SK-N-SH (cell line): Measurements from ENCODE around the gene SNX21. TPM values are rescaled to one million over a fixed set of nuclear protein-coding genes. Genes with fewer than 3 reads are reported as not detected.

Experiments
- CTCF ChIA-PET: fragments of 300-600, 350-600 bp; formaldehyde crosslinking; extraction: SDS; loops from one replicate; lab custom pipeline; 2021; lab: Yijun Ruan, JAX
- POLR2A ChIA-PET: fragments of 350-600 bp; sonication (Branson Sonifier 250); formaldehyde crosslinking; extraction: SDS; loops from one replicate; lab custom pipeline; 2020; ENCODE audit warnings: antibody characterized with exemption, inconsistent platforms; lab: Yijun Ruan, JAX
- DNase-seq: peaks from one replicate; pipeline ENCODE4 v3.0.0; 2012
- H2AFZ ChIP-seq: fragments of 200-600 bp; sonication (generic); 2 replicates; pipeline ENCODE4 v1.8.1; 2016; ENCODE audit warnings: antibody characterized with exemption, mild to moderate bottlenecking, low read depth
- H3F3A ChIP-seq: fragments of 200-600 bp; sonication (generic); replicated peaks from 2 replicates; pipeline ENCODE3; 2016; ENCODE audit warnings: antibody characterized with exemption, mild to moderate bottlenecking; ENCODE audit not compliant: insufficient read depth
- H3K27ac ChIP-seq, 2 experiments: fragments of 200-500 bp in 1 of 2; fragments of 200-600 bp in 1 of 2; sonication (Bioruptor generic) in 1 of 2; sonication (generic), shearing (Covaris generic) in 1 of 2; 2 replicates each; pipeline versions ENCODE4 v1.5.1 to v1.6.1; 2014 to 2016; ENCODE audit warnings: low read depth in 2 of 2, inconsistent platforms in 1 of 2, low read length in 1 of 2, mild to moderate bottlenecking in 1 of 2, mixed read lengths in 1 of 2
- H3K27me3 ChIP-seq: fragments of 200-600 bp; sonication (generic), shearing (Covaris generic); 2 replicates; pipeline ENCODE4 v1.6.1; 2016; ENCODE audit warnings: mixed run types; ENCODE audit not compliant: insufficient read depth
- H3K36me3 ChIP-seq, 2 experiments: fragments of 200-500 bp in 1 of 2; fragments of 200-600 bp in 1 of 2; sonication (Bioruptor generic) in 1 of 2; sonication (generic) in 1 of 2; replicated peaks in 1 of 2; 2 replicates each; pipeline versions ENCODE3 to v1.5.1; 2014 to 2016; ENCODE audit warnings: low read length in 1 of 2, mild to moderate bottlenecking in 1 of 2; ENCODE audit not compliant: insufficient read depth in 2 of 2, control insufficient read depth in 1 of 2
- H3K4me1 ChIP-seq, 2 experiments: fragments of 200-500 bp in 1 of 2; fragments of 200-600 bp in 1 of 2; sonication (Bioruptor generic) in 1 of 2; sonication (generic), shearing (Covaris generic) in 1 of 2; 2 replicates each; pipeline versions ENCODE4 v1.5.1 to v1.6.1; 2014 to 2016; ENCODE audit warnings: low read depth in 1 of 2, low read length in 1 of 2, mixed run types in 1 of 2; ENCODE audit not compliant: insufficient read depth in 2 of 2, control insufficient read depth in 1 of 2
- H3K4me2 ChIP-seq: fragments of 200-600 bp; sonication (generic), shearing (Covaris generic); 2 replicates; pipeline ENCODE4 v1.6.1; 2017; ENCODE audit warnings: mixed run types
- H3K4me3 ChIP-seq, 2 experiments: fragments of 200-500 bp in 1 of 2; fragments of 200-600 bp in 1 of 2; sonication (Bioruptor generic) in 1 of 2; sonication (generic), shearing (Covaris generic) in 1 of 2; 2 replicates each; pipeline versions ENCODE4 v1.5.1 to v1.8.1; 2014 to 2016; ENCODE audit warnings: low read depth in 2 of 2, inconsistent platforms in 1 of 2, low read length in 1 of 2, mild to moderate bottlenecking in 1 of 2, mixed read lengths in 1 of 2, moderate library complexity in 1 of 2
- H3K79me2 ChIP-seq: fragments of 200-600 bp; sonication (generic); 2 replicates; pipeline ENCODE4 v1.8.1; 2017; ENCODE audit warnings: mild to moderate bottlenecking; ENCODE audit not compliant: insufficient read depth
- H3K9ac ChIP-seq: fragments of 200-600 bp; sonication (generic); 2 replicates; pipeline ENCODE4 v1.6.1; 2017; ENCODE audit warnings: mixed run types
- H3K9me2 ChIP-seq: fragments of 200-600 bp; sonication (generic); 2 replicates; pipeline ENCODE4 v1.6.1; 2017; ENCODE audit warnings: mixed run types
- H3K9me3 ChIP-seq: fragments of 200-600 bp; sonication (generic); 2 replicates; pipeline ENCODE4 v1.6.1; 2017; ENCODE audit warnings: mixed run types, mild to moderate bottlenecking, moderate library complexity
- H4K20me1 ChIP-seq: fragments of 200-600 bp; sonication (generic); 2 replicates; pipeline ENCODE4 v1.6.1; 2017; ENCODE audit warnings: mild to moderate bottlenecking, mixed run types; ENCODE audit not compliant: insufficient read depth
- CHD2 ChIP-seq: fragments of 150-350 bp; IDR thresholded peaks from 2 replicates; pipeline ENCODE4 v1.6.1; 2018; ENCODE audit warnings: low read length; ENCODE audit not compliant: partially characterized antibody
- ELF1 ChIP-seq: IDR thresholded peaks from 2 replicates; pipeline ENCODE4 v1.4.0; 2012
- EP300 ChIP-seq, 2 experiments: IDR thresholded peaks; 2 replicates each; pipeline versions ENCODE4 v1.4.0 to v1.6.1; 2012; ENCODE audit warnings: borderline replicate concordance in 1 of 2, low read depth in 1 of 2, low read length in 1 of 2
- FOXJ3 ChIP-seq: sonication (generic); formaldehyde crosslinking; IDR thresholded peaks from 2 replicates; pipeline ENCODE4 v1.5.1; 2020; ENCODE audit warnings: mild to moderate bottlenecking, missing genetic modification reagents
- JUND ChIP-seq: IDR thresholded peaks from 2 replicates; pipeline ENCODE4 v1.4.0; 2012
- MEF2A ChIP-seq: IDR thresholded peaks from 2 replicates; pipeline ENCODE4 v1.4.0; 2012; ENCODE audit warnings: low read depth, borderline replicate concordance
- NFIC ChIP-seq: IDR thresholded peaks from 2 replicates; pipeline ENCODE4 v1.4.0; 2012; ENCODE audit warnings: borderline replicate concordance
- POLR2AphosphoS5 ChIP-seq: IDR thresholded peaks from 2 replicates; pipeline ENCODE4 v1.6.1; 2012; ENCODE audit warnings: low read depth, low read length
- RCOR1 ChIP-seq: fragments of 150-350 bp; IDR thresholded peaks from 2 replicates; pipeline ENCODE4 v1.6.1; 2017; ENCODE audit warnings: antibody characterized with exemption, low read length
- RFX5 ChIP-seq: IDR thresholded peaks from 2 replicates; pipeline ENCODE4 v1.6.1; 2012; ENCODE audit warnings: mild to moderate bottlenecking, improper control_type of control experiment, low read length
- SIN3A ChIP-seq: IDR thresholded peaks from 2 replicates; pipeline ENCODE4 v1.6.1; 2012; ENCODE audit warnings: low read depth, mild to moderate bottlenecking, low read length, moderate library complexity, borderline replicate concordance
- SMC3 ChIP-seq: IDR thresholded peaks from 2 replicates; pipeline ENCODE4 v1.6.1; 2012; ENCODE audit warnings: low read depth, low read length, improper control_type of control experiment
- WGBS: methylation state at CpG from one replicate; pipeline ENCODE4 v1.1.6; 2017; ENCODE audit warnings: low lambda C conversion rate; 5-methylcytosine and 5-hydroxymethylcytosine counted together
- polyA plus RNA-seq, 3 experiments: library from polyadenylated mRNA; depleted of rRNA; stranded (reverse); fragments of >200 nt; gene quantifications; 2 replicates each; pipeline ENCODE4 v1.2.3, GENCODE V29; 2012
- TF ChIP-seq, protein P1 (sequence below): fragments of 150-350 bp; IDR thresholded peaks from 2 replicates; pipeline ENCODE4 v1.6.1; 2016; ENCODE audit warnings: mild to moderate bottlenecking, low read depth, low read length
- TF ChIP-seq, protein P2 (sequence below): fragments of 150-350 bp; IDR thresholded peaks from 2 replicates; pipeline ENCODE4 v1.6.1; 2017; ENCODE audit warnings: antibody characterized with exemption, low read length, low read depth, borderline replicate concordance

The SNX21 gene
- polyA plus RNA-seq, 1 of the 3 experiments (the other 2 are of a cell fraction), result 22.1 TPM

DNA sequence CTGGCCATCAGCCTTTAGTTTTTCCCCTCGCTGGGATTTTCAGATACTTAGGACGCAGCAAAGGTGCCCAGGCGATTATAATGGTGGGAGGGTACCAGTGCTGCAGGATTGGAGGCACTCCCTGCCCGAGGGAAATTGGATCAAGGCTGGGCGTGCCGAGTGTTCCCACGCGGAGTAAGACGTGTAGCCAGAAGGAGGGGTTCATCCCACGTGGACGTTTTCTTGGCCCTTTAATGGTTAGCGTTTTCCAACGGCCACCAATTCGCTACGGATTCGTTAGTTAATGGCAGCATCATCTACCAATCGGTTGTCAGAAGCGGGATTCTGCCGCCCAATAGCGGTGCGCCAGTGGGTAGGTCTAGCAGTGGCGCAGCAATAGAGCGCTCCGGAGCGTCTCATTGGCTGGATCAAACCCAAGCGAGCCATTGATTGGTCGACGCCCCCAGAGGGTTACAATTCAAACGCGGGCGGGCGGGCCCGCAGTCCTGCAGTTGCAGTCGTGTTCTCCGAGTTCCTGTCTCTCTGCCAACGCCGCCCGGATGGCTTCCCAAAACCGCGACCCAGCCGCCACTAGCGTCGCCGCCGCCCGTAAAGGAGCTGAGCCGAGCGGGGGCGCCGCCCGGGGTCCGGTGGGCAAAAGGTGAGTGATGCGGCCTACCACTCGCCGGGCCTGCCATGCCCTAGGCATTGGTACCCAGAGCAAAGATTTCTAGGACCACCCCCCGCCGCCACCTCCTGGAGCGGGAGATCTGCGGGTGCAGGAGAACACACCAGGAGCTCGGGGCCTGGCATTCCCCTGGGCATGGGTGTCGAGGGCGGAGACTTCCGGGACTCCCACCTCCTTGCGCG, 21.2 kb upstream of the SNX21 start, which contains the start of gene UBE2C (continued):
- TF ChIP-seq EP300 (IDR thresholded peaks at IDR 0.05; ENCODE audit: borderline replicate concordance in 1 of 2, low read depth in 1 of 2, low read length in 1 of 2), result no peak
- TF ChIP-seq ELF1, result 0 out of 2 replicates have a peak, but pooled peaks have one; percentile 33
- TF ChIP-seq, protein P1, sequence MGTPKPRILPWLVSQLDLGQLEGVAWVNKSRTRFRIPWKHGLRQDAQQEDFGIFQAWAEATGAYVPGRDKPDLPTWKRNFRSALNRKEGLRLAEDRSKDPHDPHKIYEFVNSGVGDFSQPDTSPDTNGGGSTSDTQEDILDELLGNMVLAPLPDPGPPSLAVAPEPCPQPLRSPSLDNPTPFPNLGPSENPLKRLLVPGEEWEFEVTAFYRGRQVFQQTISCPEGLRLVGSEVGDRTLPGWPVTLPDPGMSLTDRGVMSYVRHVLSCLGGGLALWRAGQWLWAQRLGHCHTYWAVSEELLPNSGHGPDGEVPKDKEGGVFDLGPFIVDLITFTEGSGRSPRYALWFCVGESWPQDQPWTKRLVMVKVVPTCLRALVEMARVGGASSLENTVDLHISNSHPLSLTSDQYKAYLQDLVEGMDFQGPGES, result peak; percentile 98
- peak; percentile 64 for TF ChIP-seq POLR2AphosphoS5
- no peak for TF ChIP-seq SMC3
- TF ChIP-seq, protein P2, sequence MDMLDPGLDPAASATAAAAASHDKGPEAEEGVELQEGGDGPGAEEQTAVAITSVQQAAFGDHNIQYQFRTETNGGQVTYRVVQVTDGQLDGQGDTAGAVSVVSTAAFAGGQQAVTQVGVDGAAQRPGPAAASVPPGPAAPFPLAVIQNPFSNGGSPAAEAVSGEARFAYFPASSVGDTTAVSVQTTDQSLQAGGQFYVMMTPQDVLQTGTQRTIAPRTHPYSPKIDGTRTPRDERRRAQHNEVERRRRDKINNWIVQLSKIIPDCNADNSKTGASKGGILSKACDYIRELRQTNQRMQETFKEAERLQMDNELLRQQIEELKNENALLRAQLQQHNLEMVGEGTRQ, result peak; percentile 67

DNA sequence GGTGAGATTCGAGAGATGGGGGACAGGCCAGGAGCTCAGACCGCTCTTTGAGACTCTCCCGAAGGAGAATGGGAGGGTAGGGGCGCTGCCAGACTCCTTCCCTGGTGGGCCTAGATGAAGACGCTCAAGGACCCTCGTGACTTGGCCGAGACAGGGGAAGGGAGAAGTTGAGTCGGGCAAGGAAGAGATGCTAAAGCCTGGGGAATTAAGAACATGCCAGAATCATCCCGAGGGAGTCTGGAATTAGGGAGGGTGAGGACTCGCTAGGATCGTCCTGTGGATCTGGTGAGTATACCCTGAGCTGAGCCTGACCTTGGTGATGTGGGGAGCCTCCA, 20.6 kb upstream of the SNX21 start:
- 2% methylated on average over 11 of the region's 11 CpGs for WGBS
- no peak for DNase-seq
- Histone ChIP-seq H3K27ac (peak overlapping the region; percentile 44 to 54), H3F3A (peaks cover 20% of the 10 kb centered on the region), H3K79me2 (peaks cover 33% of the 10 kb centered on the region), H3K4me3 (peak overlapping the region; percentile 78 to 80), H3K36me3 (peaks cover 27 to 29% of the 10 kb centered on the region in 2 experiments), H3K9ac (peak overlapping the region; percentile 88), H3K27me3 (no peaks in the 10 kb centered on the region), H3K9me2 (no peaks in the 10 kb centered on the region), H4K20me1 (no peaks in the 10 kb centered on the region), H2AFZ (peak overlapping the region; percentile 78), H3K9me3 (no peaks in the 10 kb centered on the region), H3K4me2 (peak overlapping the region; percentile 94)
- POLR2A ChIA-PET, result interaction anchor here (1.2 to 1.7 kb wide), 2 partner anchors 20 to 21 kb away, joined by 4 read pairs; partner anchors contain the start of gene SNX21
- no peak for TF ChIP-seq FOXJ3 (CRISPR knock-in tag)
- TF ChIP-seq MEF2A, result no peak
- TF ChIP-seq RFX5, result no peak
- no peak for TF ChIP-seq NFIC
- no peak for TF ChIP-seq SIN3A
- no peak for TF ChIP-seq RCOR1
- TF ChIP-seq JUND, result no peak
- no peak for TF ChIP-seq CHD2
- TF ChIP-seq, all 33 proteins: peak for 0
- CTCF ChIA-PET, result interaction anchor here (0.6 to 2.4 kb wide), 4 partner anchors 14 to 275 kb away, joined by 3 to 13 read pairs (median 4); no protein-coding TSS in a partner anchor
- H3K4me1 ChIP-seq, result peaks cover 0 to 11% of the 10 kb centered on the region in 2 experiments; a peak in 1 of 4 replicates
